ENCODE data around the gene SMG6.
"Not testable (repeated sequence)": the region's sequence is repeated elsewhere in the genome, so short reads cannot be mapped to it uniquely, and the experiment has no call there.

The SMG6 gene

DNA sequence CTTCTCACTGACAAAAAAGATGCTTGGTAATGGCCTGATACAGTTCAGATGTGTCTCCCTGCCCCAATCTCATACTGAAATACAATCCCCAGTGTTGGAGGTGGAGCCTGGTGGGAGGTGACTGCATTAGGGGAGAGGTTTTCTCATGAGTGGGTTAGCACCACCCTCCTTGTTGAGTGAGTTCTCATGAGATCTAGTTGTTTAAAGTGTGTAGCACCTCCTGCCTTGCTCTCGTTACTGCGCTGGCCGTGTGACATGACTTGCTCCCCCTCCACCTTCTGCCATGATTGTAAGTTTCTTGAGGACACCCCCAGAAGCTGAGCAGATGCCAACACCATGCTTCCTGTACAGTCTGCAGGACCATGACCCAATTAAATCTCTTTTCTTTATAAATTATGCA is 27.7 kb upstream of the SMG6 start:
- no peak for DNase-seq (ENCODE audit: low spot score)
- TF ChIP-seq, protein P1, sequence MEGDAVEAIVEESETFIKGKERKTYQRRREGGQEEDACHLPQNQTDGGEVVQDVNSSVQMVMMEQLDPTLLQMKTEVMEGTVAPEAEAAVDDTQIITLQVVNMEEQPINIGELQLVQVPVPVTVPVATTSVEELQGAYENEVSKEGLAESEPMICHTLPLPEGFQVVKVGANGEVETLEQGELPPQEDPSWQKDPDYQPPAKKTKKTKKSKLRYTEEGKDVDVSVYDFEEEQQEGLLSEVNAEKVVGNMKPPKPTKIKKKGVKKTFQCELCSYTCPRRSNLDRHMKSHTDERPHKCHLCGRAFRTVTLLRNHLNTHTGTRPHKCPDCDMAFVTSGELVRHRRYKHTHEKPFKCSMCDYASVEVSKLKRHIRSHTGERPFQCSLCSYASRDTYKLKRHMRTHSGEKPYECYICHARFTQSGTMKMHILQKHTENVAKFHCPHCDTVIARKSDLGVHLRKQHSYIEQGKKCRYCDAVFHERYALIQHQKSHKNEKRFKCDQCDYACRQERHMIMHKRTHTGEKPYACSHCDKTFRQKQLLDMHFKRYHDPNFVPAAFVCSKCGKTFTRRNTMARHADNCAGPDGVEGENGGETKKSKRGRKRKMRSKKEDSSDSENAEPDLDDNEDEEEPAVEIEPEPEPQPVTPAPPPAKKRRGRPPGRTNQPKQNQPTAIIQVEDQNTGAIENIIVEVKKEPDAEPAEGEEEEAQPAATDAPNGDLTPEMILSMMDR (IDR thresholded peaks at IDR 0.05; ENCODE audit: borderline replicate concordance, control extremely low read depth, extremely low read depth, insufficient read depth, missing control alignments): no peak
- in situ Hi-C loops (cut with MboI; ENCODE audit: low sequenced_read_pairs, unreplicated experiment): no loop called here

DNA sequence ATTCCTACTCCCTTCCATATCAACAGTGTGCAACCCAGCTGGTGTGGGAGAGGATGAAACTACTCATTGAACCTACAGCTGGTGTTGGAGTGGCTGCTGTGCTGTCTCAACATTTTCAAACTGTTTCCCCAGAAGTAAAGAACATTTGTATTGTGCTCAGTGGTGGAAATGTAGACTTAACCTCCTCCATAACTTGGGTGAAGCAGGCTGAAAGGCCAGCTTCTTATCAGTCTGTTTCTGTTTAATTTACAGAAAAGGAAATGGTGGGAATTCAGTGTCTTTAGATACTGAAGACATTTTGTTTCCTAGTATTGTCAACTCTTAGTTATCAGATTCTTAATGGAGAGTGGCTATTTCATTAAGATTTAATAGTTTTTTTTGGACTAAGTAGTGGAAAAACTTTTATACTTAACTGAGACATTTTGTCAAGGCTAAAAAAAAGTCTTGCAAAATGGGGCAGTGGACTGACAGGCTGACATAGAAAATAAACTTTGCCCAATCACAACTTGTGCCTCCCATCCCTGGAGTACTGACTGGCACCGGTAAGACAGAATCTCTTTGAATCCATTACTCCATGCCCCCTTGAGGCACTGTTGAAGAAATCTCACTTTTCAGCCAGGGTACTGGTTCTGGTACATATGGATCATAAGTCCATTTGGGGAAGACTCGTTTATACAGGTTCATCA is 20.2 kb upstream of the SMG6 start:
- TF ChIP-seq, protein P1 (IDR thresholded peaks at IDR 0.05; ENCODE audit: borderline replicate concordance, control extremely low read depth, extremely low read depth, insufficient read depth, missing control alignments): no peak
- no peak for DNase-seq (ENCODE audit: low spot score)
- in situ Hi-C loops (cut with MboI; ENCODE audit: low sequenced_read_pairs, unreplicated experiment): no loop called here

DNA sequence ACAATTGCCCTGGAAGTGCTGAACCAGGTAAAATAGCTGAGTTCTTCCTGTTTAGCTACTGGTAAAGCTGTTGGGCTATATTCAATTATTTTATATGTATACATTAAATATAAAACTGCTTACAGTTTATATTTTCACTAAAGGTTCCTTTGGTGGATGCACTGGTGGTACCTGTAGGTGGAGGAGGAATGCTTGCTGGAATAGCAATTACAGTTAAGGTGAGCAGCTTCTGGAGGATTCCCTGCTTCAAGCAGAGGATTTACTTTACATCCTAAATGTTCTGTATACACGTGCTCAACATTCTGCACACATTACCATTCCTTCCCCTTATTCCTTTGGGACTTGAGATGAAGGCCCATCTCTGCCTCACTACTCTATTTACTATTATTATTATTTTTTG is 17.8 kb upstream of the SMG6 start:
- no peak for DNase-seq (ENCODE audit: low spot score)
- TF ChIP-seq, protein P1 (IDR thresholded peaks at IDR 0.05; ENCODE audit: borderline replicate concordance, control extremely low read depth, extremely low read depth, insufficient read depth, missing control alignments): no peak
- in situ Hi-C loops (cut with MboI; ENCODE audit: low sequenced_read_pairs, unreplicated experiment): no loop called here

DNA sequence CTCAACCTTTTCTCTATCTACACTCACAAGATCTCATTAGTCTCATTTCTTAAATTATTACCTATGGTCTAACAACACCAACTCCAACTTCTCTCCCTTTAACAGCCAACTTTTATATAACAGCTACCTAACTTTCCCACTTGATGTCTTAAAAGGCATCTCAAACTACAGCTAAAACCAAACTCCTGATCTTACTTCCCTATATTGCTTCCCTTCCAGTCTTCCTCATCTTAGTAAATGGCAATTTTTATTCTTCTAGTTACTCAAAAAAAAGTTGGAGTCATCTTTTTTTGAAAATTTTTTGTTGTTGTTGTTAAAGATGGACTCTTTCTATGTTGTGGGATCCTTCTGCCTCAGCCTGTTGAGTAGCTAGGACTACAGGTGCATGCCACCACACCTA is 15.5 kb upstream of the SMG6 start:
- in situ Hi-C loops (cut with MboI; ENCODE audit: low sequenced_read_pairs, unreplicated experiment): no loop called here
- TF ChIP-seq, protein P1 (IDR thresholded peaks at IDR 0.05; ENCODE audit: borderline replicate concordance, control extremely low read depth, extremely low read depth, insufficient read depth, missing control alignments): no peak
- DNase-seq (ENCODE audit: low spot score): no peak

DNA sequence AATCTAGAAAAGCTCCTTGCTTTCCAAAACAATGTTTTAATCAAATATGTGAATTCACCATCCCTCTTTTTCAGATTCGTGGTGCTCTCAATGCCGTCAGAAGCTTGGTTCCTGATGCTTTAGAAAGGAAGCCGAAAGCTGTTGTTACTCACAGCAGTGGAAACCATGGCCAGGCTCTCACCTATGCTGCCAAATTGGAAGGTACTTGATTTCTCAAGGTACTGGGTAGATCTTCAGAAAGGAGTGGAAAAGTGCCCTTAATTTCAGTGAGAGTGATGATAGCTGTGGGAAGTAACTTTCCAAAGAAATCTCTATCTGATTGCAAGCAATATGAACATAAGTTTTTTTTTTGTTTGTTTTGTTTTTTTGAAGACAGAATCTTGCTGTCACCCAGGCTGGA is 14.2 kb upstream of the SMG6 start:
- in situ Hi-C loops (cut with MboI; ENCODE audit: low sequenced_read_pairs, unreplicated experiment): no loop called here
- DNase-seq (ENCODE audit: low spot score): no peak
- TF ChIP-seq, protein P1 (IDR thresholded peaks at IDR 0.05; ENCODE audit: borderline replicate concordance, control extremely low read depth, extremely low read depth, insufficient read depth, missing control alignments): no peak

DNA sequence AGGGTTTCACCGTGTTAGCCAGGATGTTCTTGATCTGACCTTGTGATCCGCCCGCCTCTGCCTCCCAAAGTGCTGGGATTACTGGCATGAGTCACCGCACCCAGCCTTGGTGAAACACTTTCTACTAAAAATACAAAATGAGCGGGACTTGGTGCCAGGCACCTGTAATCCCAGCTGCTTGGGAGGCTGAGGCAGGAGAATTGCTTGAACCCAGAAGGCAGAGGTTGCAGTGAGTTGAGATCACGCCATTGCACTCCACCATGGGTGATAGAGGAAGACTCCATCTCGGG is 13.3 kb upstream of the SMG6 start:
- not testable (repeated sequence) for DNase-seq (ENCODE audit: low spot score)

DNA sequence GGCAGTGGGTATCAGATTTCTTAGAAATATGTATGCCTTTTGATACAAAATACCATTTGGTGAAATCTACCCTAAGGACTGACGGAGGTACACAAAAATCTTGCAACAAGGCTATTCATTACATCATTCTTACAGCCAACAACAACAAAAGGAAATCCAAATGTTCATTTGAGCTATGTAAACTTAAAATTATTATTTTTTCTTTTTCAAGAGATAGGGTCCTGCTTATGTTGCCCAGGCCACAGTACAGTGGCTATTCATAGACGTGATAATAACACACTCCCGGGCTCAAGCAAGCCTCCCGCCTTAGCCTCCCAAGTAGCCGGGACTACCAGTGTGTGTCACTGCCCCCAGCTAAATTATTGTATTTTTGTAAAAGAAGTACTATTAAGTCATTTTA is 9.2 kb upstream of the SMG6 start:
- no peak for DNase-seq (ENCODE audit: low spot score)
- TF ChIP-seq, protein P1 (IDR thresholded peaks at IDR 0.05; ENCODE audit: borderline replicate concordance, control extremely low read depth, extremely low read depth, insufficient read depth, missing control alignments): no peak
- in situ Hi-C loops (cut with MboI; ENCODE audit: low sequenced_read_pairs, unreplicated experiment): no loop called here

More for the DNA sequence above, 13.3 kb upstream of the SMG6 start:
- in situ Hi-C loops (cut with MboI; ENCODE audit: low sequenced_read_pairs, unreplicated experiment): not testable (repeated sequence)

All from GM13976 (cell line).